IMR-90 (cell line): Measurements from ENCODE around the gene KAT2B. TPM values are rescaled to one million over a fixed set of nuclear protein-coding genes. Genes with fewer than 3 reads are reported as not detected.

Source experiments
- ATAC-seq: fragments of 200-7000 bp; cut with Tn5 transposase; 2 replicates; pipeline ENCODE4 v1.9.1; 2020; ENCODE audit warnings: low read depth, mild to moderate bottlenecking, moderate library complexity
- BruUV-seq: library from RNA; stranded (reverse); fragments of 400-500 nt; replicated peaks from 2 replicates; lab custom pipeline; 2021; lab: Mats Ljungman, UMichigan
- CTCF ChIA-PET: fragments of 300-600 bp; formaldehyde crosslinking; extraction: SDS; loops from one replicate; lab custom pipeline; 2021; ENCODE audit warnings: antibody characterized with exemption; lab: Yijun Ruan, JAX
- POLR2A ChIA-PET: fragments of 300-600 bp; sonication (Branson Sonifier 250); formaldehyde crosslinking; loops from one replicate; lab custom pipeline; 2022; ENCODE audit warnings: antibody characterized with exemption; ENCODE audit not compliant: unreplicated experiment; lab: Charles Lee
- DNase-seq: peaks from one replicate; pipeline ENCODE4 v3.0.0; 2013
- H2AFZ ChIP-seq: replicated peaks from 2 replicates; pipeline ENCODE3; 2013; ENCODE audit warnings: low read length, mild to moderate bottlenecking; ENCODE audit not compliant: poor library complexity
- H2AK5ac ChIP-seq: 2 replicates; pipeline ENCODE4 v1.6.1; 2013; ENCODE audit warnings: low read depth, low read length, inconsistent platforms
- H2AK9ac ChIP-seq: replicated peaks from 2 replicates; pipeline ENCODE3; 2013; ENCODE audit warnings: mild to moderate bottlenecking, low read depth, low read length, moderate library complexity; ENCODE audit not compliant: poor library complexity
- H2BK120ac ChIP-seq: 2 replicates; pipeline ENCODE4 v1.6.1; 2013; ENCODE audit warnings: low read depth, low read length, inconsistent platforms
- H2BK15ac ChIP-seq: 3 replicates; pipeline ENCODE4 v1.6.1; 2013; ENCODE audit warnings: low read depth, low read length, inconsistent platforms
- H2BK20ac ChIP-seq: 2 replicates; pipeline ENCODE4 v1.6.1; 2013; ENCODE audit warnings: low read depth, mild to moderate bottlenecking, inconsistent platforms, low read length, moderate library complexity
- H2BK5ac ChIP-seq: 2 replicates; pipeline ENCODE4 v1.6.1; 2013; ENCODE audit warnings: mild to moderate bottlenecking, low read depth, low read length, inconsistent platforms; ENCODE audit not compliant: poor library complexity, severe bottlenecking
- H3K14ac ChIP-seq: replicated peaks from 2 replicates; pipeline ENCODE4 v1.6.1; 2013; ENCODE audit warnings: low read depth, low read length, inconsistent platforms
- H3K18ac ChIP-seq: 2 replicates; pipeline ENCODE4 v1.6.1; 2013; ENCODE audit warnings: low read depth, low read length, control low read depth
- H3K23ac ChIP-seq: 2 replicates; pipeline ENCODE4 v1.6.1; 2013; ENCODE audit warnings: low read depth, low read length, inconsistent platforms
- H3K27ac ChIP-seq: 2 replicates; pipeline ENCODE4 v1.5.1; 2013; ENCODE audit warnings: mild to moderate bottlenecking, control low read depth, low read length; ENCODE audit not compliant: insufficient read depth
- H3K27me3 ChIP-seq: 2 replicates; pipeline ENCODE4 v1.6.1; 2013; ENCODE audit warnings: low read length; ENCODE audit not compliant: control insufficient read depth, insufficient read depth
- H3K36me3 ChIP-seq: 2 replicates; pipeline ENCODE4 v1.6.1; 2013; ENCODE audit warnings: low read length, mixed read lengths; ENCODE audit not compliant: control insufficient read depth, insufficient read depth
- H3K4ac ChIP-seq: 2 replicates; pipeline ENCODE4 v1.6.1; 2013; ENCODE audit warnings: low read depth, low read length, inconsistent platforms
- H3K4me1 ChIP-seq: 2 replicates; pipeline ENCODE4 v1.6.1; 2013; ENCODE audit warnings: low read length, mixed read lengths; ENCODE audit not compliant: control insufficient read depth, insufficient read depth
- H3K4me2 ChIP-seq: 2 replicates; pipeline ENCODE4 v1.6.1; 2013; ENCODE audit warnings: low read depth, mild to moderate bottlenecking, control low read depth, low read length, moderate library complexity
- H3K4me3 ChIP-seq: 2 replicates; pipeline ENCODE4 v1.5.1; 2013; ENCODE audit warnings: low read depth, mild to moderate bottlenecking, control low read depth, low read length, moderate library complexity; ENCODE audit not compliant: insufficient read depth
- H3K56ac ChIP-seq: 2 replicates; pipeline ENCODE4 v1.6.1; 2013; ENCODE audit warnings: low read length, inconsistent platforms; ENCODE audit not compliant: insufficient read depth; ENCODE audit errors: extremely low read depth
- H3K79me1 ChIP-seq, 2 experiments: 2 replicates each; pipeline ENCODE4 v1.6.1; 2013; ENCODE audit warnings: low read length in 2 of 2, inconsistent platforms in 1 of 2, low read depth in 1 of 2
- H3K9ac ChIP-seq: 2 replicates; pipeline ENCODE4 v1.6.1; 2013; ENCODE audit warnings: low read depth, low read length, control low read depth
- H3K9me1 ChIP-seq: 2 replicates; pipeline ENCODE4 v1.6.1; 2013; ENCODE audit warnings: low read length, inconsistent platforms; ENCODE audit not compliant: insufficient read depth
- H3K9me3 ChIP-seq: 2 replicates; pipeline ENCODE4 v1.6.1; 2013; ENCODE audit warnings: low read length; ENCODE audit not compliant: control insufficient read depth, insufficient read depth
- H4K20me1 ChIP-seq: 2 replicates; pipeline ENCODE4 v1.6.1; 2013; ENCODE audit warnings: low read length, inconsistent platforms; ENCODE audit not compliant: insufficient read depth
- H4K5ac ChIP-seq: 2 replicates; pipeline ENCODE4 v1.6.1; 2013; ENCODE audit warnings: mild to moderate bottlenecking, low read depth, low read length, control low read depth
- H4K8ac ChIP-seq, 2 experiments: 2 replicates each; pipeline ENCODE4 v1.6.1; 2013; ENCODE audit warnings: low read depth in 2 of 2, low read length in 2 of 2, control low read depth in 1 of 2, inconsistent platforms in 1 of 2
- H4K91ac ChIP-seq: 2 replicates; pipeline ENCODE4 v1.6.1; 2013; ENCODE audit warnings: low read depth, low read length, inconsistent platforms; ENCODE audit not compliant: insufficient read depth
- CEBPB ChIP-seq: IDR thresholded peaks from 2 replicates; pipeline ENCODE4 v1.6.1; 2012; ENCODE audit warnings: low read depth, low read length, improper control_type of control experiment
- CHD1 ChIP-seq: IDR thresholded peaks from 2 replicates; pipeline ENCODE4 v1.6.1; 2012; ENCODE audit warnings: low read depth, low read length, improper control_type of control experiment
- ELK1 ChIP-seq: fragments of 150-350 bp; IDR thresholded peaks from 2 replicates; pipeline ENCODE4 v1.6.1; 2016; ENCODE audit warnings: low read depth, mild to moderate bottlenecking, low read length, moderate library complexity, borderline replicate concordance
- FOS ChIP-seq: fragments of 150-350 bp; IDR thresholded peaks from 2 replicates; pipeline ENCODE4 v1.6.1; 2016; ENCODE audit warnings: low read depth, low read length
- MAZ ChIP-seq: IDR thresholded peaks from 2 replicates; pipeline ENCODE4 v1.6.1; 2012; ENCODE audit warnings: low read depth, mild to moderate bottlenecking, low read length, improper control_type of control experiment, moderate library complexity, borderline replicate concordance
- NFE2L2 ChIP-seq: fragments of 150-350 bp; IDR thresholded peaks from 2 replicates; pipeline ENCODE4 v1.6.1; 2016; ENCODE audit warnings: low read depth, mild to moderate bottlenecking, low read length
- RAD21 ChIP-seq: IDR thresholded peaks from 2 replicates; pipeline ENCODE4 v1.6.1; 2012; ENCODE audit warnings: low read length, improper control_type of control experiment
- RCOR1 ChIP-seq: IDR thresholded peaks from 2 replicates; pipeline ENCODE4 v1.6.1; 2012; ENCODE audit warnings: mild to moderate bottlenecking, low read length, improper control_type of control experiment; ENCODE audit not compliant: insufficient replicate concordance
- RFX5 ChIP-seq: IDR thresholded peaks from 2 replicates; pipeline ENCODE4 v1.8.0; 2012; ENCODE audit warnings: low read depth, mild to moderate bottlenecking, low read length, moderate library complexity
- WGBS, 2 experiments: methylation state at CpG; one replicate each; pipeline versions ENCODE4 v1.1.5 to v1.1.7; 2013; ENCODE audit warnings: missing lambda C conversion rate in 2 of 2; ENCODE audit not compliant: insufficient read length in 1 of 2; ENCODE audit errors: extremely low coverage in 2 of 2; 5-methylcytosine and 5-hydroxymethylcytosine counted together
- dilution Hi-C: fragments of 300-500 bp; cut with HindIII; formaldehyde crosslinking; loops from one replicate; pipeline ENCODE4 v1.14.3; 2018; ENCODE audit warnings: low sequenced_read_pairs; ENCODE audit not compliant: unreplicated experiment
- in situ Hi-C: fragments of 300-500 bp; cut with MboI; formaldehyde crosslinking; loops from 3 replicates; pipeline ENCODE4 v1.14.3; 2019; ENCODE audit warnings: low sequenced_read_pairs, inconsistent platforms, mixed read lengths
- intact Hi-C: fragments of 100-400 bp; cut with micrococcal nuclease; formaldehyde crosslinking; loops from 2 replicates; pipeline ENCODE4 v1.10.0; 2022
- polyA plus RNA-seq, 3 experiments: library from polyadenylated mRNA; depleted of rRNA; stranded (reverse); fragments of >200 nt; gene quantifications; 2 replicates each; pipeline ENCODE4 v1.2.3, GENCODE V29; 2012; ENCODE audit warnings: low replicate concordance in 1 of 3
- total RNA-seq: library from RNA; depleted of rRNA; stranded (reverse); fragments of >200 nt; gene quantifications from 2 replicates; pipeline ENCODE4 v1.2.3, GENCODE V29; 2012

Gene KAT2B
- total and polyA plus RNA-seq, 2 of the 4 experiments (the other 2 are of a cell fraction): 2.0 to 2.2 TPM

GRCh38 chr3:20111836-20112235 is 71.6 kb downstream of the KAT2B start:
- Histone ChIP-seq H3K27ac (no peak overlapping the region), H3K23ac (no peak overlapping the region), H3K79me1 (no peaks in the 10 kb centered on the region), H3K36me3 (no peaks in the 10 kb centered on the region), H3K9me1 (no peaks in the 10 kb centered on the region), H2AK5ac (no peak overlapping the region), H2BK5ac (no peak overlapping the region), H3K18ac (no peak overlapping the region), H4K20me1 (no peaks in the 10 kb centered on the region), H4K8ac (no peak overlapping the region), H3K4me2 (no peak overlapping the region), H2AFZ (no peak overlapping the region), H3K4ac (no peak overlapping the region), H3K14ac (no peak overlapping the region), H3K9ac (no peak overlapping the region), H2BK20ac (no peak overlapping the region), H2AK9ac (no peak overlapping the region), H3K9me3 (no peaks in the 10 kb centered on the region), H3K56ac (no peak overlapping the region), H2BK15ac (no peak overlapping the region), H3K27me3 (no peaks in the 10 kb centered on the region), H3K4me1 (no peaks in the 10 kb centered on the region), H2BK120ac (no peak overlapping the region), H3K4me3 (no peak overlapping the region), H4K91ac (no peak overlapping the region), H4K5ac (no peak overlapping the region)
- POLR2A ChIA-PET: no interaction called here
- in situ Hi-C loops: no loop called here
- ATAC-seq: no peak
- no peak for TF ChIP-seq RAD21
- TF ChIP-seq CEBPB: no peak
- no peak for TF ChIP-seq ELK1
- TF ChIP-seq CHD1: no peak
- TF ChIP-seq RCOR1: no peak
- TF ChIP-seq RFX5: no peak
- no peak for TF ChIP-seq NFE2L2
- TF ChIP-seq MAZ: no peak
- no peak for TF ChIP-seq FOS
- no CpG with 5 or more reads among the region's 6 CpGs for WGBS, 2 experiments
- BruUV-seq: no TSS peak
- intact Hi-C loops: no loop called here
- peak; percentile 17 for DNase-seq
- dilution Hi-C loops: no loop called here
- CTCF ChIA-PET: no interaction called here
